Mesenteric fat pad (tissue), 1 donor: ENCODE measurements around the gene PIH1D1. TPM values are rescaled to one million over a fixed set of nuclear protein-coding genes. Genes with fewer than 3 reads are reported as not detected.
A peak's percentile ranks its signal among the peaks of the same experiment; 100 is the strongest.
"Not testable (repeated sequence)": the region's sequence is repeated elsewhere in the genome, so short reads cannot be mapped to it uniquely, and the experiment has no call there.

ENCODE experiments used
- DNase-seq: peaks from one replicate; pipeline ENCODE4 v3.0.0-alpha.2; 2020; ENCODE audit warnings: low spot score
- total RNA-seq: library from RNA; stranded (reverse); fragmentation: NEBNext Ultra II Directional; extraction: Animal tissue kit (Norgen Biotek cat#: 25700); gene quantifications from one replicate; pipeline ENCODE4 v1.2.1, GENCODE V29; 2021
- donor health status: DM: yes; HTN: yes; CAD: no.

PIH1D1 gene
- total RNA-seq, 1 donor from 2014 or later, result 50.2 TPM

DNA sequence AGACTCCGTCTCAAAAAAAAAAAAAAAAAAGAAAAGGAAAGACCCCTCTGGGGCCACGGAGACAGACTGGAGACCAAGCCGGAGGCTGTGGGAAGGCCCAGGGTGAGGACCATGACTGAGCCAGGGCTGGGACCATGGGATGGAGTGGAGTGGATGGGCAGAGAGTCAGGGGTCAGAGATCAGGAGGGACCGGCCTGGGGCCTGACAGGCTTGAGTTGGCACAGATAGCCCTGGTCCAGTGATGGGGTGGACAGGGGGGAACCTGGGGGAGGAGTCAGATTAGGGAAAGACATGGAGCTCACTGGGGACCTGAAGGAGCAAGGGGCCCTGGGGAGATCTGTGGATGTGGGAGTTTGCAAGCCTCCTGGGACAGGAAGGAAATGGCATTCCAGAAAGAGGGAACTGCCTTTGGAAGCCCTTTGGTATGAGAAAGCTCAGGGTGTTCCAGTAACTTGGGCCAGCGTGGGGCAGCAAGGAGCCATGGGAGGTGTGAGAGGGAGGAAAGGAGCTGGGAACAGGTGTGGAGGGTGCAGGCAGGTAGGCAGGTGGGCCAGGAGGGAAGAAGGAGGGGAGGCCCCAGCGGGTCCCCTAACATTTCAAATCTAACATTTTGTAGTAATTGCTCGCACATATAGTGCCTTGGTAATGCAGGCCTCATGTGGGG is 29.5 kb upstream of the PIH1D1 start:
- DNase-seq, result no peak

DNA sequence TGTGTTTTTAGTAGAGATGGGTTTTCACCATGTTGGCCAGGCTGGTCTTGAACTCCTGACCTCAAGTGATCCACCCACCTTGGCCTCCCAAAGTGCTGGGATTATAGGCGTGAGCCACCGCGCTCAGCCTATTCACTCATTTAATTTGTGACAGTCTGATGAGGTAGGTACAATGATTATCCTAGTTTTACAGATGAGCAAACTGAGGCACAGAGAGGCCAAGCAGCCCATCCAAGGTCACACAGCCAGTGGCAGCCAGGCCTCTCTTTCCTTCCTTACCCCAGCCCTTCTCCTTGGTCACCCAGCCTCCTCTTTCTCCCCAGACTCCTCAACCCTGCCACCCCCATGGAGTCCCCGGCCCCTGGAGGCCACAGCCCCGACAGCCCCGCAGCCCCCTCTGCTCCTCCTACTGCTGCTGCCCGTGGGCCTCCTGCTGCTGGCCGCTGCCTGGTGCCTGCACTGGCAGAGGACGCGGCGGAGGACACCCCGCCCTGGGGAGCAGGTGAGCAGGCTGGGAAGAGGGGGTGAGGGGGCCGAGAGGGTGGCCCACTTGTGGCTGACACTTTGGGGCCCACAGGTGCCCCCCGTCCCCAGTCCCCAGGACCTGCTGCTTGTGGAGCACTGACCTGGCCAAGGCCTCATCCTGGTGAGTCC is 28.5 kb upstream of the PIH1D1 start:
- no peak for DNase-seq

DNA sequence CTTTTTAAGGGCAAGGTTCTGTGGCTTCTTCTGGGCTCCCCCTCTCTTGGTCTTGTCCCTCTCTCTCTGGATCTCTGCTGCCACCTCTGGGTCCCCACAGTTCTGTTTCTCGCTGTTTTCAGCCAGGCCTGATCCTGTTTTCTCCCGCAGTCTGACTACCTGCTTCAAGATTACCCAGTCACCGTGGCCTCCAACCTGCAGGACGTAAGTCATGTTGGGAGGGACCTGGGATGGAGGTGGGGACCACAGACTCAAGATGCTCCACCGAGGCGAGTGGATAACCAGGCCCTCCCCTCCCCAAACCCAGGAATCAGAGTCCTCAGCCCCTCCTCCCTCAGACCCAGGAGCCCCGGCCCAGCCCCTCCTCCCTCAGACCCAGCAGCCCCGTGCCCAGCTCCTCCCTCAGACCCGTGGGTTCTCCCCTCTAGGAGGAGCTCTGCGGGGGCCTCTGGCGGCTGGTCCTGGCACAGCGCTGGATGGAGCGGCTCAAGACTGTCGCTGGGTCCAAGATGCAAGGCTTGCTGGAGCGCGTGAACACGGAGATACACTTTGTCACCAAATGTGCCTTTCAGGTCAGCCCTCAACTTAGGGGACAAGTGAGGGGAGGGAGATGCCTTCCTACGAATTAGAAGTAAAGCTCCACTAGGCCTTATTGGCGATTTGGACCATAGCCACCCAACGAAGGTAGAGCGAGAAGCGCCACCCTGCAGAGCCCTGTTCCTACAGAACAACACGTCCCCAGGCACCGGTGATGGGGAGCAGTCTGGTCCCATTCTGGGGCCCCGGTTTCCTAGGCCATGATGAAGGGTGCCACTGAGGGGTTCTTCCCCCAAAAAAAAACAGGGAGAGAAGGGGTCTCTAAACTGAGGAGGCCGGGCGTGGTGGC is 24.6 kb upstream of the PIH1D1 start:
- DNase-seq, result no peak

DNA sequence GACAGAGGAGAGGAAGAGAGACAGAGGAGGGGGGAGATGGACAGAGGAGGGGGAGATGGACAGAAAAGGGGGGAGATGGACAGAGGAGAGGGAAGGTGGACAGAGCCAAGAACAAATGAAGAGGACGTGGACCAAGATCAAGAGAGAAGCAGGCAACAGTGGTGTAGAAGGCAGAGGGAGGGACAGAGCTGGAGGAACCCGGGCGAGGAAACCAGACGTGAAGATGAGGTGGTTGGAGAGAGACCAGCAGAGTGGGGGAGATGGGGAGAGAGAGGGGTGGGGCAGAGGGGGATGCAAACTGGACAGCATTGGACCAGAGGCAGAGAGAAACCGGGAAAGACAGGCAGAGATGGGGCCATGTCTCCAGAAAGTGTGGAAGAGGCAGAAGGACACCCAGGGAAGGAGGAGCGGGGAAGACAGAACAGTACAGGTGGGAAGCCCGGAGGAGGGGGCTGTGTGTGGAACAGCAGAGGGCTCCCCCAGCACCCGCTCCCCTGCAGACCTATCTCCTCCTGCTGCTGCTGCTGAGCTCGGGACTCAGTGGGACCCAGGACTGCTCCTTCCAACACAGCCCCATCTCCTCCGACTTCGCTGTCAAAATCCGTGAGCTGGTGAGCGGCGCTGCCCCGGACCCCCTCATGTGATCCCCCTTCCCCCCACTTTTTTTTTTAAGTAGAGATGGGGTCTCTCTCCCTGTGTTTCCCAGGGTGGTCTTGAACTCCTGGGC is 23.7 kb upstream of the PIH1D1 start:
- DNase-seq, result no peak

DNA sequence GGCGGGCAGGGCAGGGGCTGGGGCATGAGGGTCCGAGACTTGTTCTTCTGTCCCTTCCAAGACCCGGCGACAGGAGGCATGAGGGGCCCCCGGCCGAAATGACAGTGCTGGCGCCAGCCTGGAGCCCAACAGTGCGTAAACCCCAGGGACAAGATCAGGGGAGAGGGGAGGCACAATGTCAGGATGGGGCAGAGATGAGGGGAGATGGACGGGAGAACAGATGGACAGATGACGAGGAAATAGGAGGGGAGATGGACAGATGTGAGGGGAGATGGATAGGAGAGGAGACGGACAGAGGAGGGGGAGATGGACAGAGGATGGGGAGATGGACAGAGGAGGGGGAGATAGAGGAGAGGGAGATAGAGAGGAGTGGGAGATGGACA is 22.9 kb upstream of the PIH1D1 start:
- DNase-seq, result no peak

DNA sequence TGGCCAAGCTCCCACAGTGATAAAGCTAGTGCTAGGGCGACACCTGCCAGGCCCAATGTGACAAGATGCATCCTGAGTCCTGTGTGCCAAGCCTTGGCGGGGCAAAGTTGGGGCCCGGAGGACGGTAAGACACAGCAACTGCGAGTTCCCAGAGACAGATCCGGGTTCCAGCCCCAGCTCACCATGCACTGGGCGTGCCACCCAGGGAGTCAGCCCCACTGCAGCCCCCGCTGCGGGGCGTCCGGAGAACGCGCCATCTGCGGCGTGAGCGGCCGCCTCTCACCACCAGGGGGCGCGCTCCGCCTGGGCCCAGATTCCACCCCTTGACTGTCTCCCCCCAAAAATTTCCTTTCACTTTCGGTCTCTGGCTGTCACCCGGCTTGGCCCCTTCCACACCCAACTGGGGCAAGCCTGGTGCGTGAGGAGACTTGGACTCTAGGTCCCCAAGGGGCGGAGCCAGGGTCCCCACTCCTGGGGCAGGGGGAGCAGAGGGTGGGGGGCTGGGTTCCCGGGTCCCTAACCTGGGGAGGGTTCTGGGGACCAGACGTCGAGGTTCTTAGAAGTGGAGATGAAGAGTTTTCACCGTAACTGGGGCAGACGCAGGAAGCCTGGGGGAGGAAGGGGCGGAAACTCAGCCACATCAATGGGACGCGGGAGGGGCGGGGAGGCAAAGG is 22.4 kb upstream of the PIH1D1 start, which contains the start of gene FLT3LG:
Gene FLT3LG, plus strand, starts transcription at position 348 of the 674 bp plus-strand sequence. CDS start 425 bp downstream, outside the sequence.
- DNase-seq, result peak; percentile 94

DNA sequence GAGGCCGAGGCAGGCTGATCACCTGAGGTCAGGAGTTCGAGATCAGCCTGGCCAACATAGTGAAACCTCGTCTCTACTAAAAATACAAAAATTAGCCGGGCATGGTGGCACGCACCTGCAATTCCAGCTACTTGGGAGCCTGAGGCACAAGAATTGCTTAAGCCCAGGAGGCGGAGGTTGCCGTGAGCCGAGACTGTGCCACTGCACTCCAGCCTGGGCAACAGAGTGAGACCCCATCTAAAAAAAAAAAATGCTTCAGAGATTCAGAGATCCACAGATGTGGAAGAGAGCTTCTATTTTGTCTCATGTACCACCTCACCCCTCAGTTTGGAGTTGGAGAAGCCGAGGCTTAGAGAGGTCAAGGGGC is 21.9 kb upstream of the PIH1D1 start:
- DNase-seq, result not testable (repeated sequence)

DNA sequence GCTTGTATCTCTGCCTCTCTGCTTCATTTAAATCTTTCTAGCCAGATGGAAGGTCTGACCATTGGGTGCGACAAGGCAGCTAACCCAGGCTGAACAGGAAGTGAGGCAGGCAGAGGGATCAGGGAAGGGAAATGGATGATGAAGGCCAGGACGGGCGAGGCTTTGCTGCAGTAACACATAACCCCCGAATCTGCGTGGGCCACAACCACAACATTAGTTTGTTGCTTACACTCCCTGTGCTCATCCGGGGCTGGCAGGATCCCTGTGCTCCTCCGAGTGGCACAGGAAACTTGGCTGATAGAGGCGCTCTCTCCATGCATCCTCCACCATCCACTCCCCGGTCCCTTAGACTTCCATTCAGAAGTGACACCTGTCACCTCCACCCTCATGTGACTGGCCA is 21.3 kb upstream of the PIH1D1 start:
- DNase-seq, result no peak

DNA sequence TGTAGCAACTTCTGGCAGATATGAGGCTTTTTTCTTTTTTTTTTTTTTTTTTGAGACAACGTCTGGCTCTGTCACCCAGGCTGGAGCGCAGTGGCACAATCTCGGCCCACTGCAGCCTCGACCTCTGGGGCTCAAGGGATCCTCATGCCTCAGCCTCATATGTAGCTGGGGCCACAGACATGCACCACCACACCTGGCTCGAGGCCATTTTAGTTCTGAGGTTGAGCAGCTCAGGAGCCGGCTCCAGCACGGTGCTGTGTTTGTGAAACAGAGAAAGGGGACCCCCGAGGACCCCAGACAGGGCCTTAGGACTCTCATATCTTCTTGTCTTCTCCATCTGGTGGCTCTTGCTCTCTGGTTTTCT is 19.0 kb upstream of the PIH1D1 start:
- DNase-seq, result no peak

DNA sequence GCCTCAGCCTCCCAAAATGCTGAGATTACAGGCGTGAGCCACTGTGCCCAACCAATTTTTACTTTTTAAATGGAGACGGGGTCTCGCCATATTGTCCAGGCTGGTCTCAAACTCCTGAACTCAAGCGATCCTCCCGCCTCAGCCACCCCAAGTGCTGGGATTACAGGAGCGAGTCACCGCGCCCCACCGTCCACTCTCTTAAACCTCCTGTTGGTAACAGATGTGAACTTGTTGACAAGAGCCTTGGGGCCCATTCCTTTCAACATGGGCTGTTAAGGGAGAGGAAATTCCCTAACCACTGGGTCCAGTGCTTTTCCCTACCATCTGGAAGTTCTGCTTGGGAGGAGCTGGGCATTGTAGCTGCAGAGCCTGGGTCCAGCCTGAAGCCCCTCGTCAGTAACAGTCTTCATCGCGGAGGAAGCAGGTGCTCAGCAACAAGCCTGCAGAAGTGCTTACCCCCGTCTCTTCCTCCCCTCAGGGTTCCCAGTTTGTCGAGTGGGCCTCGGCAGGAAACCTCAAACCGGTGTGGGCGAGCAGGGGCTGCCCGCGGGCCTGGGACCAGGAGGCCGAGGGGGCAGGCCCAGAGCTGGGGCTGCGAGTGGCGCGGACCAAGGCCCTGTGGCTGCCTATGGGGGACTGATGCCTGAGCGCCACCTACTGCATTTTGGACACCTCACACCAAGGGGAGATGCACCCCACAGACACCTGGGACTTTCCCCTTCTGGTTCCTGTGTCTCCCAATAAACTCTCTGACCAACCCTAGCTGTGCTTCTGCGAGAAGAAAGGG is 18.4 kb upstream of the PIH1D1 start:
- DNase-seq, result no peak

DNA sequence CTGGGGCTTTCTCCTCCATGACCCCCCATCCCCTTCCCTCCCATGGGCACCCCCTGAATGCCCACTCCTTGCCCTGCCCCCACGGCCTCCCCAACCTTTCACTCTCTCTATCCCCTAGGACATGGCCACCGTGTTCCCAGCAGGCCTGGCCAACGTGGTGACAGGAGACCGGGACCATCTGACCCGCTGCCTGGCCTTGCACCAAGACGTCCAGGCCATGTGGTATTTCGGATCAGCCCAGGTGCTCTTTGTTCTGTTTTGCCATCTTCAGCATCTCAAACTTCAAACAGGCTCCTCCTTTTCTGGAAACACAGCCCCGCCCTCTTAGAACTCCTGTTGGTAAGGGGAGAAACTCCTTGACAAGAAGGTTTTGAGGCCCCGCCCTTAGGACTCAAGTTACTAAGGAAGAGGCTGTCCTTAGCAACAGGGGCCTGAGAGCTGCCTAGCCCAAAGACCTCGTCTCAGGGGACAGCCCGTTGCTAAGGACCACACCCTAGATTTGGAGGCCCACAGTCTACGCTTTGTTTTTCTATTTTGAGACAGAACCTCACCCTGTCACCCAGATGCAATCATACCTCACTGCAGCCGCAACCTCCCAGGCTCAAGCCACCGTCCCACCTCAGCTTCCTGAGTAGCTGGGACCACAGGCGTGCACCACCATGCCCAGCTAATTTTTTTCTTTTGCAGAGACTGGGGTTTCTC is 17.3 kb upstream of the PIH1D1 start:
- DNase-seq, result no peak

DNA sequence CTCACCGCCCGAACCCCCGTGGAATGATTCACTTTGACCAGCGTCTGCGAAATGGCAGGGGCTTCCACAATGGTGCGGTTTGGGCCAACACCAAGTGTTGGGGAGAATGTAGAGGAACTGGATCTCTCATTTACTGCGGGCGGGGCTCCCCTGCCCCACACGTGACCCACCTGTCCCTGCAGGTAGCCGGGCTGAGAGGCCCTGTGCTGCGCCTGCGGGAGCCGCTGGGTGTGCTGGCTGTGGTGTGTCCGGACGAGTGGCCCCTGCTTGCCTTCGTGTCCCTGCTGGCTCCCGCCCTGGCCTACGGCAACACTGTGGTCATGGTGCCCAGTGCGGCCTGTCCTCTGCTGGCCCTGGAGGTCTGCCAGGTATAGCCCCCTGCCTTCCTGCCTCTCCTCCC is 16.6 kb upstream of the PIH1D1 start:
- DNase-seq, result no peak

DNA sequence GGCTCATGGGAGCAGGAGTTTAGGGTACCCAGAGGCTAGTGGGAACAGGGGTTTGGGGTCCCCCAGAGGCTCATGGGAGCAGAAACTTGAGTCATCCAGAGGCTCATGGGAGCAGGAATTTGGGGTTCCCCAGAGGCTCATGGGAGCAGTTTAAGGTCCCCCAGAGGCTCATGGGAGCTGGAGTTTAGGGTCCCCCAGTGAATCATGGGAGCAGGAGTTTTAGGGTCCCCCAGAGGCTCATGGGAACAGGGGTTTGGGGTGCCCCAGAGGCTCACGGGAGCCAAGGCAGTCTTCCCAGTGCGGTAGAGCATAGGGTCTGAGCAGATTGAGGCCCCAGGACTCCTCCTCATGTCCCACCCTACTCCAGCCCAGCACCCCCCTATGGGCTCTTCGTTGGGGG is 13.8 kb upstream of the PIH1D1 start:
- no peak for DNase-seq

DNA sequence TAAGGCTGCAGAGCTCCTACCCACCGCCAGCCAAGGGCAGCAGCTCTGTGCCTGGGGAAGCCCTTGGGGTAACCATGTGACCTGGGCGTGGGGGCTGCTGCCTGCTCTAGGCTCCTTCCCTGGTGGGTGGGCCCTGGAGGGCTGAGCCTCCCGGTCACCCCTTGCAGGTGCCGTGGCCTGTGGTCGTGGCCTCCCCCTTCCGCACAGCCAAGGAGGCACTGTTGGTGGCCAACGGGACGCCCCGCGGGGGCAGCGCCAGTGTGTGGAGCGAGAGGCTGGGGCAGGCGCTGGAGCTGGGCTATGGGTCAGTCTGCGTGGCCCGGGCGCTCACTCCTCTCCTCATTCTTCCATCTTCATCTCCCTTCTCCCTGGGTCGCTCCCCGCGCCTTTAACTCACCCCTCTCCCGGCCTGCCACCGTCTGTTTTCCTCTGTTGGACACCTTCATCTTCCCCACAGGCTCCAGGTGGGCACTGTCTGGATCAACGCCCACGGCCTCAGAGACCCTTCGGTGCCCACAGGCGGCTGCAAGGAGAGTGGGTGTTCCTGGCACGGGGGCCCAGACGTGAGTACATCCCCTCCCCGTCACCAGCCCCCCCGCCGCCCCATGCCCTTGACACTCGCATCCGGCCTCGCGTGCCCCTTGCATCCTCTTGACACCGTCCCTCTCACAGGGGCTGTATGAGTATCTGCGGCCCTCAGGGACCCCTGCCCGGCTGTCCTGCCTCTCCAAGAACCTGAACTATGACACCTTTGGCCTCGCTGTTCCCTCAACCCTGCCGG is 12.5 kb upstream of the PIH1D1 start:
- no peak for DNase-seq

DNA sequence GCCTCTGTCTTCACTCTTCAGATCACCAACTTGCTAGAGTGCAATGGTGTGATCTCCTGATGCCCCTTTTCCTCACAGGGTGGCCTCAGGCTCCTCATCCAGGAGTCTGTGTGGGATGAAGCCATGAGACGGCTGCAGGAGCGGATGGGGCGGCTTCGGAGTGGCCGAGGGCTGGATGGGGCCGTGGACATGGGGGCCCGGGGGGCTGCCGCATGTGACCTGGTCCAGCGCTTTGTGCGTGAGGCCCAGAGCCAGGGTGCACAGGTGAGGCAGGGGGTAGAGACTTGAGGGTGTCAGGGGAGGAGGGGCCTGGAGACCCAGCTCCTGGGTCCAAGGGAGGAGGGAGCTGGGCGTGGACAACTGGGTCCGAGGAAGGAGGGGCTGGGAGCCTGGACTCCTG is 10.9 kb upstream of the PIH1D1 start:
- DNase-seq, result no peak

DNA sequence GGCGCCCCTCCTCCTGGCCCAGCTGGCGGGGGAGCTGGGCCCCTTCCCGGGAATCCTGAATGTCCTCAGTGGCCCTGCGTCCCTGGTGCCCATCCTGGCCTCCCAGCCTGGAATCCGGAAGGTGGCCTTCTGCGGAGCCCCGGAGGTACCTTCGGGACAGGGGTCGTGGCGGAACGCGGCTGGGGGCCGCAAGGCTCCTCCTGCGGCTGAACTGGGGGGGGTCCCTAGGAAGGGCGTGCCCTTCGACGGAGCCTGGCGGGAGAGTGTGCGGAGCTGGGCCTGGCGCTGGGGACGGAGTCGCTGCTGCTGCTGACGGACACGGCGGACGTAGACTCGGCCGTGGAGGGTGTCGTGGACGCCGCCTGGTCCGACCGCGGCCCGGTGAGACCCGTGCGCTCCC is 10.0 kb upstream of the PIH1D1 start:
- DNase-seq, result no peak

DNA sequence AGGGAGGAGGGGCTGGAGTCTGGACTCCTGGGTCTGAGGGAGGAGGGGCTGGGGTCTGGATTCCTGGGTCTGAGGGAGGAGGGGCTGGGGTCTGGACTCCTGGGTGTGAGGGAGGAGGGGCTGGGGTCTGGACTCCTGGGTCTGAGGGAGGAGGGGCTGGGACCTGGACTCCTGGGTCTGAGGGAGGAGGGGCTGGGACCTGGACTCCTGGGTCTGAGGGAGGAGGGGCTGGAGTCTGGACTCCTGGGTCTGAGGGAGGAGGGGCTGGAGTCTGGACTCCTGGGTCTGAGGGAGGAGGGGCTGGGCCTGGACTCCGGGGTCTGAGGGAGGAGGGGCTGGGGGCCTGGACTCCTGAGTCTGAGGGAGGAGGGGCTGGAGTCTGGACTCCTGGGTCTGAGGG is 9.5 kb upstream of the PIH1D1 start:
- DNase-seq, result not testable (repeated sequence)

DNA sequence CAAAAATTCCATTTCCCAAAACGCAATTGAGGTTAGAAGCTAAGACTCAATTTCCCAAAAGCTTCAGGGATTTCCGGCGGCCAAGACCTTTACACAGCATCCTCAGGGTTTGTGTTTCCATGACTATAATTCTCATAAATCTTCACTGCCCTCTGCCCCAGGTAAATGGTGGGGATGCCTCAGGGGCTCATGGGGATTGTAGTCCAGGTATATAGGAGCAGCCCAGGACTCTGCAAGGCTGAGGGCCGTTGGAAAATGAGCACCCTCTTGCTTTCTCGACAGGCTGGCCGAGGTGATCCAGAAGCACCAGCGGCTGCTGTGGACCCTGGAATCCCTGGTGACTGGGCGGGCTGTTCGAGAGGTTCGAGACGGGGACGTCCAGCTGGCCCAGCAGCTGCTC is 7.8 kb upstream of the PIH1D1 start:
- no peak for DNase-seq

DNA sequence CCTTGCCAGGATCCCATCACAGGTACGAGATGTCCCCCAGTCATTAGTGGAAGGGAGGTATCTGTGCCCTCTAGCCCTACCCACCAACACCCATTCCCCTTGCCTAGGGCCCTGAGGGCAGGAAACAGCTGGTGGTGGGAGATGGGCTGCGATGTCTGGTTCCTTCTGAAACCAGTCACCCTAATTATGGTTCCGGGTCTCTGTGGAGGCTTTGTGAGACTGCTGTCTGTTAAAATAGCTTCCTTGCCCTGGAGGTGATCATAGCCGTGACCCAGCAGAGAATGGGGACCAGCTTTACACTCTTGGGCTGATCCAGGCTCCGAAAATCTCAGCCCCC is 6.9 kb upstream of the PIH1D1 start:
- DNase-seq, result no peak
